ENCODE measurements around the gene UBR3.
"Not testable (repeated sequence)": the region's sequence is repeated elsewhere in the genome, so short reads cannot be mapped to it uniquely, and the experiment has no call there.

UBR3 gene

DNA sequence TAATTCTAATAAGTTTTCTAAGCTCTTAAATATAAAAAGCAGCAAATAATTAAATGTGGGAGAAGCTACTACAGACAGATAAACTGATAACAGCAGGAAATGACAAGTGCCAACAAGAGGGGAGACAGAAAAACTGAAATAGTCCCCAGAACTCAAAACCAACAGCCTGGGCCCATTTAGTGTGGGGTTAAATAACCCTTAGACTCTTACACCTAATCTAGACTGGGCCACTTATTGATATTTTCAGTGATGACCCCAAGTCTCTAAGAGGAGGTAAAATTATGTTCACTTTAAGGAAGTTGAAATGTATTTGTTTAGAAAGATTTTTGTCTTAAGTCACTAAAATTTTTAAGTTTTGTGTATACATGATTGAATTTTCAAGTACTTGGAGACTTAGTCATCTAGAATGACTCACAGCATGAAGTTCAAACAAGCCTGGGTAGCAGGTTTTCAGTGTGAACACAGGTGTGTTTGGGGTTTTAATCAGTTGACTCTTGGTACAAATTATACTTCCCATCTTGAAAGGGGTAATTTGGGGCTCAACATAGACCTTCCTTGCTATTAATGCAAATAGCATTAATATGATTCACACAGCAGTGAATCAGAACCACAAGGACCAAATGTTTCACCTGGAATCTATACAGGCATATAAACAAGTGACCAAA, 295.8 kb downstream of the UBR3 start:
- TF ChIP-seq, protein P1, sequence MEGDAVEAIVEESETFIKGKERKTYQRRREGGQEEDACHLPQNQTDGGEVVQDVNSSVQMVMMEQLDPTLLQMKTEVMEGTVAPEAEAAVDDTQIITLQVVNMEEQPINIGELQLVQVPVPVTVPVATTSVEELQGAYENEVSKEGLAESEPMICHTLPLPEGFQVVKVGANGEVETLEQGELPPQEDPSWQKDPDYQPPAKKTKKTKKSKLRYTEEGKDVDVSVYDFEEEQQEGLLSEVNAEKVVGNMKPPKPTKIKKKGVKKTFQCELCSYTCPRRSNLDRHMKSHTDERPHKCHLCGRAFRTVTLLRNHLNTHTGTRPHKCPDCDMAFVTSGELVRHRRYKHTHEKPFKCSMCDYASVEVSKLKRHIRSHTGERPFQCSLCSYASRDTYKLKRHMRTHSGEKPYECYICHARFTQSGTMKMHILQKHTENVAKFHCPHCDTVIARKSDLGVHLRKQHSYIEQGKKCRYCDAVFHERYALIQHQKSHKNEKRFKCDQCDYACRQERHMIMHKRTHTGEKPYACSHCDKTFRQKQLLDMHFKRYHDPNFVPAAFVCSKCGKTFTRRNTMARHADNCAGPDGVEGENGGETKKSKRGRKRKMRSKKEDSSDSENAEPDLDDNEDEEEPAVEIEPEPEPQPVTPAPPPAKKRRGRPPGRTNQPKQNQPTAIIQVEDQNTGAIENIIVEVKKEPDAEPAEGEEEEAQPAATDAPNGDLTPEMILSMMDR (IDR thresholded peaks at IDR 0.05; ENCODE audit: insufficient read depth, missing control alignments): no peak
- DNase-seq (ENCODE audit: insufficient read length, low spot score): no peak
- no peak for FAIRE-seq

DNA sequence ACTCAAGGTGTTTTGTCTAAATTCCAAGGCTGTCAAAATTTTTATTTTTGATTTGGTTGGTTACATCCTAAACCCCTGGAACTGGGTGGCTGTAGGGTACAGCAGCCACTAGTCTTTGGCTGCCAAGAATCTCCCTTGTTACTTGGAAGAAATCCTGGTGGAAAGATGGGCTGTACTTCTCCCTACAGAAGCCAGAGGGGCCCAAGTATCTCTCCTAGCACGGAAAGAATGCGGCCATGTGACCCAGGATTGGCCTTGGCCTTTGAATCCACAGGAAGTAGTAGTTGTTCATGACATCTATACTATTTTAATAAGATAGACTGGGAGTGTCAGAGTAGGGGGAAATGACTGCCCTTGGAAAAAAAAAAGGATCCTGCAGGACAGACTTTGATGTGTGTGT, 296.3 kb downstream of the UBR3 start:
- FAIRE-seq (no peak), DNase-seq (ENCODE audit: insufficient read length, low spot score) (no peak)
- TF ChIP-seq, protein P1 (IDR thresholded peaks at IDR 0.05; ENCODE audit: insufficient read depth, missing control alignments): no peak

DNA sequence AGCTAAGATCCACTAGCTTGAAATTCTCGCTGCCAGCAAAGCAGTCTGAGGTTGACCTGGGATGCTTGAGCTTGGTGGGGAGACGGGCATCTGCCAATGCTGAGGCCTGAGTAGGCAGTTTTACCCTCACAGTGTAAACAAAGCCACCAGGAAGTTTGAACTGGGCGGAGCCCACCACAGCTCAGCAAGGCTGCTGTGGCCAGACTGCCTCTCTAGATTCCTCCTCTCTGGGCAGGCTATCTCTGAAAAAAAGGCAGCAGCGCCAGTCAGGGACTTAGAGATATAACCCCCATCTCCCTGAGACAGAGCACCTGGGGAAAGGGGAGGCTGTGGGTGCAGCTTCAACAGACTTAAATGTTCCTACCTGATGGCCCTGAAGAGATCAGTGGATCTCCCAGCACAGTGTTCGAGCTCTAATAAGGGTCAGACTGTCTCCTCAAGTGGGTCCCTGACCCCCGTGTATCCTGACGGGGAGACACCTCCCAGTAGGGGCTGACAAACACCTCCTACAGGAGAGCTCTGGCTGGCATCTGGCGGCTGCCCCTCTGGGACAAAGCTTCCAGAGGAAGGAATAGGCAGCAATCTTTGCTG, 299.0 kb downstream of the UBR3 start:
- DNase-seq (ENCODE audit: insufficient read length, low spot score); FAIRE-seq: not testable (repeated sequence)

Data from D721Med (cell line).